Measurements from ENCODE around the gene NACC2. TPM values are rescaled to one million over a fixed set of nuclear protein-coding genes. Genes with fewer than 3 reads are reported as not detected.

The NACC2 gene
- total and polyA plus RNA-seq, 5 experiments from 2014 or later, result 1.0 to 10.4 (median 1.3) TPM

DNA sequence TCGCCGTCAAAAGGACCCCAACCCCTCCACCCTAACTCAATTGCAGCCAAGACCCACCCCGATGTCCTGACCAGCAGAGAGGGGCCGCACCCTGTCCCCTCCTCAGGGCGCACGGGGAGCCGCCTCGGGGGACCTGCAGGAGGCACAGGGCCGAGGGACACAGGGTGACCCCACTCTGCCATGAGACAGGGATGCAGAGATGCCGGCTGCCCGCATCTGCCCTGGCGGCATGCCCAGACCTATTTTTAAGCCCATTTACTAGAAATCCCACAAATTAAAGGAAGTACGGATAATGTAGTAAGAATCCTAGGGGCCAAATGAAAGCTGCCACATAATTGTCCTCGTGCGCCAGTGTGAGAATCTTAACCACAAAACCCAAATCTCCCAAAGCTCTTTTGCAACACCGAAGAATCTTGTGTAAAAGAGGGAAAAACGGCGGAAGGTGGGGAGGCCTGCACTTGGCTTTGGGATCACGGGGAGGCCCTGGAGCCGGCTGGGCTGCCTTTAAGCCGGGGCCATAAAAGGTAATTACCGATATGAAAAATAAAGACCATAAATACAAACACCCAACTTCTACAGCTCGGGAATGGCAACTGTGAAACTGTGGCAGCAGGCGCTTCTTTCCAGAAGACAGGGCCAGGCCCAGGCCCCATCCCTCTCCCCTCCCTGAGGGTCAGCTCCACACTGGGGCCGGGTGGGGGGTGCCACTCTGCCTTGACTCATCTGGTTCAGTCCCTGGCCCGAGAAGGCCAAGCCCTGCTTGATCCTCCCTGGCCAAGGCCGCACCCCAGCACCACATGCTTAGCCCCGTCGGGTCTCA lies 35.0 kb downstream of the NACC2 start:
- H3K36me3 Mint-ChIP-seq, result peaks cover 0 to 12% (median 7%) of the 10 kb centered on the region in 3 donors
- ATAC-seq (no peak), DNase-seq (peak in 1 of 10 donors; percentile 11)
- H3K4me3 Mint-ChIP-seq, result no peak overlapping the region
- peaks cover 0 to 6% (median 0%) of the 10 kb centered on the region in 5 donors for H3K27me3 Mint-ChIP-seq
- POLR2A ChIA-PET, result no interaction called here
- H3K9me3 Mint-ChIP-seq, result no peaks in the 10 kb centered on the region
- peaks cover 10 to 18% (median 14%) of the 10 kb centered on the region in 4 donors for H3K4me1 Mint-ChIP-seq
- peak overlapping the region in 1 of 10 donors; percentile 60 for H3K27ac Mint-ChIP-seq

DNA sequence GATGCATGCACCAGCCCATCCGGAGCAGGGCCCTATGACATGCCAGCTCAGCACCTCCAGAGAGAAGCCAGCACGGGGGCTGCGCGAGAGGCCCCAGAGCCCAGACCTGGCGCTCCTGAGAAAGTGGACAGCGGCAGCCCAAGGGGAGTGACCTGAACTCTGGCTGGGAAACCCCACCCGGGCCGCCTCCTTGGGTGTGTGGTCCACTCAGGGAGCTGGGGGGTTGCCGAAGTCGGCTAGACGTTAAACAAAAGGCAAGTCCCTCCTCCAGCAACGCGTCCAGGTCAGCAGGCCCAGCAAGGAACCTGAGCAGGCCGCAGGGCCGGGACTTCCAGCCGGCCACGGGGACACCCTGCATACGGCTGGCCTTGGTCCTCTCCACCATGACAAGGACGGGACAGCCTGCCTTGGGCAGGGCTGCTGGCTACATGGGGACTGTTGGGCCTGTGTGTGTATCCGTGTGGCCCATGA lies 35.7 kb downstream of the NACC2 start:
- DNase-seq (peak in 1 of 10 donors; percentile 13), ATAC-seq (no peak)
- no peak overlapping the region for H3K27ac Mint-ChIP-seq
- peaks cover 0 to 12% (median 0%) of the 10 kb centered on the region in 5 donors for H3K27me3 Mint-ChIP-seq
- peaks cover 10 to 22% (median 16%) of the 10 kb centered on the region in 4 donors for H3K4me1 Mint-ChIP-seq
- H3K36me3 Mint-ChIP-seq, result peaks cover 0 to 14% (median 5%) of the 10 kb centered on the region in 3 donors
- no peak overlapping the region for H3K4me3 Mint-ChIP-seq
- POLR2A ChIA-PET, result no interaction called here
- no peaks in the 10 kb centered on the region for H3K9me3 Mint-ChIP-seq

DNA sequence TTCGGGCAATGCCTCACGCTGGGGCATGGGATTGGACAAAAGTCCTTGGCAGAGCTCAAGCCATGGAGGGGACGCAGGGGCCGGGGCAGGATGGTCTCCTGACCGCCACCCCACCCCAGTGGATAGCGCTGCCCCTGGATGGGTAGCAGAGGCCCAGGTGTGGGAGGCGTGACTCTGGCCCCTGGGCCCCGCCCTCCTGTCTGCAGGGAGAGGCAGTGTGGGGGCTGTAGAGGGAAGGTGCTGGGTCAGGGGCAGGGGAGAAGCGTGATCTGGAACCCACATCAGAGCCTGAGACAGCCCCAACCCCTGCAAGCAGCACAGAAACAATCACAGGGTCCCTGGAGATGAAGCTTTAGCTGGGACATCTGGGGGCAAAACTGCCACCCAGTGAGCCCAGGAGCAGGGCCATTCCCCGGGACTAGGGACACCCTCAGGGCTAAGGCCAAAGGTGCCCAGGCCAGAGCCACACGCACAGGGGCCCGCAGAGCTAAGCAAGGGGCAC lies 36.2 kb downstream of the NACC2 start:
- Mint-ChIP-seq H3K36me3 (peaks cover 0 to 14% (median 5%) of the 10 kb centered on the region in 3 donors), H3K9me3 (no peaks in the 10 kb centered on the region), H3K27ac (peak overlapping the region in 1 of 10 donors; percentile 51), H3K4me1 (peaks cover 10 to 22% (median 18%) of the 10 kb centered on the region in 4 donors), H3K27me3 (peaks cover 0 to 12% (median 0%) of the 10 kb centered on the region in 5 donors), H3K4me3 (no peak overlapping the region)
- DNase-seq (peak in 1 of 10 donors; percentile 7), ATAC-seq (no peak)
- POLR2A ChIA-PET, result no interaction called here

DNA sequence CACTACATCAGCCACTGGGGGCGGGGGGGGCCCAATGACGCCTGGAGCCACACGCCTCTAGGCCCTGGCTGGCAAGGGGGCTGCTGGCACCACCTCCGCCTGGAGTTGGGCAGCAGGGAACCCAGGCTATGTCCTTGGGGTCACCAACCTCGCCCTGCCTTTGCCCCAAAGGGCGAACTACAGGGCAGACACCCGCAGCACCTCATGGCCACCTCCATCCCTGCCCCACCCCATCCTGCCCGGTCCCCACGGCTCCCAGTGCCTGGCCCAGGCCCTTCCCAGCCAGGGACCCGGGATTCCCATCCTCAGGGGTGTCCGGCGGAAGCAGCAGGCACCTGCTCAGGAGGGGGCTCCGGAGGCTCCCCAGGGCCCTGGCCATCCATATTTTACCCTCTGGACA lies 37.0 kb downstream of the NACC2 start:
- H3K27me3 Mint-ChIP-seq, result peaks cover 0 to 15% (median under 1%) of the 10 kb centered on the region in 5 donors
- H3K4me3 Mint-ChIP-seq, result no peak overlapping the region
- peaks cover 0 to 13% (median 5%) of the 10 kb centered on the region in 3 donors for H3K36me3 Mint-ChIP-seq
- ATAC-seq, result no peak
- peaks cover 9 to 26% (median 23%) of the 10 kb centered on the region in 4 donors for H3K4me1 Mint-ChIP-seq
- H3K27ac Mint-ChIP-seq, result no peak overlapping the region
- peak in 1 of 10 donors; percentile 15 for DNase-seq
- H3K9me3 Mint-ChIP-seq, result no peaks in the 10 kb centered on the region
- POLR2A ChIA-PET, result no interaction called here

DNA sequence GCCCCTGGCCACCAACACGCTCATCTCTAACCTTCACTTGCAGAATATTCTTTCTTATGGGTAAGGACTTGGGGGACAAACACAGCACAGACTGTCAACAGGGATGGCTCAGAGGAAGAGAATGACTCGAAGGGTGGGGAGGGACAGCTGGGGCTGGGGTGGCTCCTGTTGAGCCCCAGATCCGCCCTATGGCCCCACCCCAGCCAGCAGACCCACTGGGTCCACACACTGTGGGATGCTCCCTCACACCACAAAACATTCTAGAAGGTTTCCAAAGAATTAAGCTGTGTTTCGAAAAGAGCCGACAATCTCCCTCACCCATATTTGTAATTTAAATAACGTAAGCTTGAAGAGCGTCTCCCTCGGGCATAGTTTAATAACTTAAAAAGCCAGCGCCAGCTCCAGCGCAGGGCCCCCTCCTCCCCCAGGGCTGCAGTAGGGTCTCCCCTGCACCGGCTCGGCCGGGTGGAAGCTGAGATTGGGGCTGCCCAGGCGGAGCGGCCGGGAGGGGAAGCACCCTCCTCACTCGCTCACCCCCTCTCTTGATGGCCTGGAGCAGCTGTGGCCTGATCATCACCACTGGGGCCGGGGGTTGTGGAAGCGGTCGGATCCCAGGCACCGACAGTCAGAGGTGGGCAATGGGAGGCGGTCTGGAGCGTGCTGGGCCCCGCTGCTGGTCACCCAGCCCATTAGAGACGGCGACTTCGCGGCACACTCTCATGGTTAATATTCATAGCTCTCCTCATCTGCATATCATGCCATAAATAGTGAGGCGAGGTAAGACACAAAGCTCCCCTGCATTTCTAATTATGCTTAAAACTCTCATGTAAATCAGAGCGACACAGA lies 37.6 kb downstream of the NACC2 start:
- H3K27me3 Mint-ChIP-seq, result peaks cover 0 to 20% (median 3%) of the 10 kb centered on the region in 5 donors
- H3K36me3 Mint-ChIP-seq, result peaks cover 0 to 8% (median 5%) of the 10 kb centered on the region in 3 donors
- ATAC-seq, result no peak
- no peaks in the 10 kb centered on the region for H3K9me3 Mint-ChIP-seq
- no peak for DNase-seq
- peak overlapping the region in 1 of 10 donors; percentile 75 for H3K27ac Mint-ChIP-seq
- H3K4me3 Mint-ChIP-seq, result peak overlapping the region in 1 of 10 donors; percentile 6
- POLR2A ChIA-PET, result interaction anchor here (0.6 kb wide), 1 partner anchor 941 kb away, joined by 3 read pairs; no protein-coding TSS in a partner anchor
- peaks cover 7 to 27% (median 24%) of the 10 kb centered on the region in 4 donors for H3K4me1 Mint-ChIP-seq

DNA sequence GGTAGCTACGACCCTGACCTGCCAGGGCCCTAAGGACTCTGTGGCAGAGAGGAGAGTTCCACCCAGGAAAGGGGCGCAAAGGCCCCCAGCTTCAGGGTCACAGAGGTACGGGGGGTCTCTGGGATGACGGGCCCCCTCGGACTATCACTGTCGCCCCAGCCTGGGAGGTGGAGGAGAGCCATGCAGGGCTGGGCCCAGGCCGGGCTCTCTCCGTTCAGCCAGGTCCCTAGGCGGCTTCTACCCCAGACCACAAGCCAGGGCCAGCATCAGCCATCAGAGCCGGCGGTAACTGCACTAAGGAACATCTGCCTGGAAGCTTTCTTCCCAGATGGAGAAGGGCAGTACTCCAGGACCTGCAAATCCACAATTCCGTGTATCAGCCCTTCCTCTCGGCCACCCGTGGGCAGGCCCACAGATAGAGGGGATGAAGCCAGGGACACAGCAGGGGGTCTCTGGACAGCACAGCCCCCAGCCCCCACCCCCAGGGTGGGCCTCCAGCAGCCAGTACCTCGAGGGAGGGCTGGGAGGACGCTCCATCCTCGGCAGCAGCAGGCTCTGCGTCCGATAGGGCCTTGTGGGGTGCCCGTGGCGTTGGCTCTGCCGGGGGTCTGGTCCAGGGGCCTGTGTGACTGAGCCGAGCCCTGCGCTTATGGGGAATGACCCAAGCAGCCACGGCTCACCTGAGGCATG lies 38.4 kb downstream of the NACC2 start:
- Mint-ChIP-seq H3K4me1 (peaks cover 7 to 34% (median 27%) of the 10 kb centered on the region in 4 donors), H3K4me3 (peak overlapping the region in 1 of 10 donors; percentile 6), H3K27ac (peak overlapping the region in 1 of 10 donors; percentile 2), H3K27me3 (peaks cover 3 to 24% (median 7%) of the 10 kb centered on the region in 5 donors), H3K9me3 (no peaks in the 10 kb centered on the region), H3K36me3 (peaks cover 0 to 9% (median 5%) of the 10 kb centered on the region in 3 donors)
- ATAC-seq (no peak), DNase-seq (peak in 1 of 10 donors; percentile 10)
- POLR2A ChIA-PET, result no interaction called here

DNA sequence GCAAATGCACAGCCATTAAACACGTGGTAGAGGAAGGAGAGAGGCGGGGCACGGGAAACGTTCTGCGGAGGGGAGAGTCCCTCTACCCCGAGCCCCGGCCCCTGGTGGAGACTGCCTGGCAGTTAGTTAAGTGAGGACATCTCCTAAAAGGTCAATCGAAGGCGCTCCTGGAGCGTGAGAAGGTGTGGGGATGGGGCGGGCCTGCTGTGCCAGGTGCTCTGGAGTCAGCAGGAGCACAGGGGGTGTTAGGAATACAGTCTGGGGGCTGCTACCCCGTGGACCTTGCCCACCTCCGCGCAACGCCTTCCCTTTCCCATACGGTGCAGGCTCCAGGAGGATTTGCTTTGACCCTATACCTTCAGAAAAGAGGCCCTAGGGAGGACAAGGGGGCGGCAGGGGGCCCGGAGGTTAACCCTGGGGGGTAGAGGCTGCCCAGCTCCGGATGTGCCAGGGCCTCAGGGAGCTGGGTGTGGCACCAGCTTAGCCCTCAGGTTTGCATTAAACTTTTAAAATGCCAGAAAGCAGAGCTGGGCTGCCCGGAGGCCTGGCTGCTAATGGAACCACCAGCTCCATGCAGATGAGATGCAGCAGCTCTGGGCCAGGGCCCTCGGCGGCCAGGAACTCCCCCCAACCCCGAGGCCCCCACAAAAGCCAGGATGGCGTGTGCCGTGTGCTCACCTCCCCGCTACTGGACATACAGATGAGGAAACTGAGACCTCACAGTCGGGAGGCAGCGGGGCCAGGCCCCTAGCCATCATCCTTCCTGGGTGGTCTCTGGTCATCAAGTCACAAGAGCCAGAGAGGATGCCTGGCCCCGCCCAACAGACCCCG lies 39.2 kb downstream of the NACC2 start:
- POLR2A ChIA-PET, result interaction anchor here (0.8 kb wide), 1 partner anchor 15 kb away, joined by 3 read pairs; no protein-coding TSS in a partner anchor
- H3K36me3 Mint-ChIP-seq, result peaks cover 0 to 9% (median 5%) of the 10 kb centered on the region in 3 donors
- peak overlapping the region in 5 of 10 donors; percentile 12 to 42 (median 24) for H3K4me3 Mint-ChIP-seq
- DNase-seq (peak in 1 of 10 donors; percentile 16), ATAC-seq (peak in 1 of 2 donors; percentile 36)
- H3K27ac Mint-ChIP-seq, result no peak overlapping the region
- peaks cover 3 to 24% (median 7%) of the 10 kb centered on the region in 5 donors for H3K27me3 Mint-ChIP-seq
- H3K9me3 Mint-ChIP-seq, result no peaks in the 10 kb centered on the region
- H3K4me1 Mint-ChIP-seq, result peaks cover 7 to 34% (median 27%) of the 10 kb centered on the region in 4 donors

DNA sequence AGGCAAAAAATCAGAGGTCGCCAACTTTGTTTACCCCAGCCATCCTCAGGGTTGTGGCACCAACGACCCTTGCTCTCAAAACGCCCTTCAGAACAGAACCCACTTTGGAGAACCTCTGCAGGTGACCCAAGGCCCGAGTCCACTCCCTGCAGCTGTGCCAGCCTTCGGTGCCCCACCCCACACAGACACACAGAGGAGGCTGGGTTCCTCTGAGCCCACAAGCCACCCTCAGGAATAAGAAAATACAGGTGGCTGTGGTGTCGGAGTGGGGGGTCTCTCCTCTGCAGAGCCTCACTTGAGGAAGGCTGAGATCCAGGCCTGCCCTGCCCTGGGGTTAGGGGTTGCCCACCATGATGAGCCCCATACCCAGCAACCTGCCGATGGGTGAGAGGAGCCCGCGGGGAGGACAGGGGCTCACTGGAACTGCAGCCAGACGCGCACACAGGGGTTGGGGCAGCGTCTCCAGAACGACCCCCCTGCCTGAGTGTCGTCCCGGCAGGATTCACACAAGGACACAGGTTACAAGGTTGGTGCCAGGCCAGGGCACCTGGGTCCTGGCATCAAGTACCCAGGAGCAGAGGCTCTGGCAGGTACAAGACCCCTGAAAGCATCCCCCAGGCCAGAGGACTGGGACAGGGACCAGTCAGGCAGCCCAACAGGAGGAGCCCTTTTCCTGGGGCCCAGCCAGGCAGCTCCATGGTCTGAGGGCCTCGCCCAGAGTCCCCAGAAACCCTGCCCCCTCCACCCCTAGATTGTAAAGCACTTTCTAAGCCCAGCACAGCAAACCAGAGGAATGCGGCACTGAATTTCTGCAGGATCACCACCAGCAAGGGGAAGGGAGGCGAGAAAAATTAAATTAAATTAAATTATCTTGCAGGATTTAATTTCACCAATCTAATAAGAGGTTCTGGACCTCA lies 40.0 kb downstream of the NACC2 start:
- H3K4me3 Mint-ChIP-seq, result peak overlapping the region in 4 of 10 donors; percentile 12 to 52 (median 30)
- peaks cover 3 to 24% (median 7%) of the 10 kb centered on the region in 5 donors for H3K27me3 Mint-ChIP-seq
- no peaks in the 10 kb centered on the region for H3K9me3 Mint-ChIP-seq
- DNase-seq (no peak), ATAC-seq (no peak)
- peaks cover 0 to 9% (median 5%) of the 10 kb centered on the region in 3 donors for H3K36me3 Mint-ChIP-seq
- POLR2A ChIA-PET, result interaction anchor here (0.8 kb wide), 1 partner anchor 16 kb away, joined by 3 read pairs; no protein-coding TSS in a partner anchor
- H3K4me1 Mint-ChIP-seq, result peaks cover 7 to 34% (median 27%) of the 10 kb centered on the region in 4 donors
- no peak overlapping the region for H3K27ac Mint-ChIP-seq

DNA sequence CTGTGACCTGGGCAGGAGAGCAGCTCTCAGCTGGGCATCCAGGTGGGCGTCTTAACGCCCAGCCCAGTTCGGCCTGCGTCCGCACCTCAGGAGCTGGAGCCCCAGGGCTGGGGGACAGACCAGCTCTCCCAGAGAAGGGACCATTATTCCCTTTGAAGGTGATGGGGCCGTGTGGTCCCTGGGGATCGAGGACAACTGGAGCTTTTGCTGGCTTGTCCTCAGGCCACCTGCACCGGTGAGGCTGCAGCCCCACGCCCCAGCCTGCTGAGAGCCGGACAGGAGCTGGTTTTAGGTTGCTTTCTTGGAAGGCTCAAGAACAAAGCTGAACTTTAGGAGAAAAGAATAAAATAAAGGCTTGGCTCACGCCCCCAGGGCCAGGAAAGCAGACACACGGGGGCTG lies 40.9 kb downstream of the NACC2 start:
- DNase-seq, result no peak
- H3K4me3 Mint-ChIP-seq, result no peak overlapping the region
- H3K27me3 Mint-ChIP-seq, result peaks cover 3 to 24% (median 7%) of the 10 kb centered on the region in 5 donors
- H3K4me1 Mint-ChIP-seq, result peaks cover 6 to 34% (median 27%) of the 10 kb centered on the region in 4 donors
- POLR2A ChIA-PET, result no interaction called here
- no peak for ATAC-seq
- peaks cover 0 to 9% (median 5%) of the 10 kb centered on the region in 3 donors for H3K36me3 Mint-ChIP-seq
- H3K9me3 Mint-ChIP-seq, result no peaks in the 10 kb centered on the region
- peak overlapping the region in 1 of 10 donors; percentile 49 for H3K27ac Mint-ChIP-seq

DNA sequence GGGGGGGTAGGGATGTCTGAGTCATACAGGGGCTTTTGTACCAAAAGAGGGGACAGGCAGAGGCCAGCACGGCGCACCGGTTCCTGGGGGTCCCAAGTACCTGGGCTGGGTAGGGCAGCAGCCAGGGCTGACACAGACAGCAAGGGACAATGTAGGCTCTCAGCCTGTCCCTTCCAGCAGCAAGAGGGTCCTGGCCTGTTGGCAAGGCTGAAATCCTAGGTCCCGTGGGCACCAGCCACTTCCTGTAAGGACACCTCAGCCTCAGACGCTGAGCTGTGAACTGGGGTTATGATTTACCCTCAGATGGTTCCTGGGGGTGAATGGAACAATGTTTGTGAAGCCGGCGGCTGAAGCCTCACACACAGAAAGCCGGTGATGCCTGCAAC lies 41.3 kb downstream of the NACC2 start:
- no peak for ATAC-seq
- Mint-ChIP-seq H3K27me3 (peaks cover 3 to 24% (median 7%) of the 10 kb centered on the region in 5 donors), H3K36me3 (peaks cover 0 to 11% (median 5%) of the 10 kb centered on the region in 3 donors), H3K4me3 (peak overlapping the region in 1 of 10 donors; percentile 10), H3K27ac (peak overlapping the region in 1 of 10 donors; percentile 49), H3K4me1 (peaks cover 6 to 34% (median 27%) of the 10 kb centered on the region in 4 donors), H3K9me3 (no peaks in the 10 kb centered on the region)
- peak in 1 of 10 donors; percentile 14 for DNase-seq
- POLR2A ChIA-PET, result no interaction called here
